Colonic mucosa (tissue), 4 donors: ENCODE measurements around the gene PTGER2. TPM values are rescaled to one million over a fixed set of nuclear protein-coding genes. Genes with fewer than 3 reads are reported as not detected.

Source experiments
- DNase-seq: peaks from one replicate; pipeline ENCODE4 v3.0.0-alpha.2; 2020
- H3K27ac ChIP-seq: fragments of 200-600 bp; one replicate; pipeline ENCODE4 v1.8.0; 2021
- H3K27me3 ChIP-seq: fragments of 200-600 bp; one replicate; pipeline ENCODE4 v1.8.0; 2021
- H3K36me3 ChIP-seq: fragments of 200-600 bp; one replicate; pipeline ENCODE4 v1.8.0; 2021
- H3K4me1 ChIP-seq: fragments of 200-600 bp; one replicate; pipeline ENCODE4 v1.8.0; 2021; ENCODE audit warnings: mild to moderate bottlenecking
- H3K4me3 ChIP-seq: fragments of 200-600 bp; one replicate; pipeline ENCODE4 v1.8.0; 2021
- H3K9ac ChIP-seq, 2 donors: one replicate each; pipeline ENCODE4 v1.7.0; 2013; ENCODE audit warnings: control low read depth in 2 of 2, low read depth in 2 of 2, low read length in 2 of 2
- H3K9me3 ChIP-seq: fragments of 200-600 bp; one replicate; pipeline ENCODE4 v1.8.0; 2021
- intact Hi-C: fragments of 100-400 bp; cut with DNase I; formaldehyde crosslinking; loops from one replicate; pipeline ENCODE4 v1.14.1; 2022
- total RNA-seq, 2 donors: library from RNA; stranded (reverse); fragmentation: NEBNext Ultra II Directional in 1 of 2; extraction: Animal tissue kit (Norgen Biotek cat#: 25700) in 1 of 2; gene quantifications; one replicate each; pipeline ENCODE4 v1.2.1, GENCODE V29; 2021
- TF ChIP-seq, protein P1 (sequence below): fragments of 200-600 bp; IDR thresholded peaks from one replicate; pipeline ENCODE4 v1.8.0; 2022; ENCODE audit warnings: antibody characterized with exemption, mild to moderate bottlenecking
- donor health status: healthy.
- donor health status: DM: no; HTN: no; CAD: no.
- donor health status: DM: no; HTN: no; CAD: no.

The PTGER2 gene
- total RNA-seq, 2 donors from 2014 or later = 4.3 to 6.6 TPM

DNA sequence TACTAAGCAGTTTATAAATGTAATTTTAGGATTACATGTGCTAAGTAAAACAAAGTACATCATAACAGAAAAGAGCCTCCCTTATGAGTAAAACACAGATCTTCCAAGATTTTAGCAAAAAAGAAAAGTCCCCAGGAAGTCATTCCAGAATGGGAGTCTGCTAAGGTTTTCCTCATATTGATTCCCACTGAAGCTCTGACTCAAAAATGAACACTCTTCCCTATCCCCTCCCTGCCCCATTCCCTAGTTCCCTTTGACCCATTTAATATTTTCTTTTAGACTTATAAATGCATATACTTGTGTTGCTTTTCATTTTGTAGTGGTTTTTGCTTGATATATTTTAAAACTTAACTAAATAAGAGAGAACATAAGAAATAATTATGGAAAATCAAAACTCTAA, 40.1 kb downstream of the PTGER2 start:
- no peaks in the 10 kb centered on the region for H3K36me3 ChIP-seq
- TF ChIP-seq, protein P1, sequence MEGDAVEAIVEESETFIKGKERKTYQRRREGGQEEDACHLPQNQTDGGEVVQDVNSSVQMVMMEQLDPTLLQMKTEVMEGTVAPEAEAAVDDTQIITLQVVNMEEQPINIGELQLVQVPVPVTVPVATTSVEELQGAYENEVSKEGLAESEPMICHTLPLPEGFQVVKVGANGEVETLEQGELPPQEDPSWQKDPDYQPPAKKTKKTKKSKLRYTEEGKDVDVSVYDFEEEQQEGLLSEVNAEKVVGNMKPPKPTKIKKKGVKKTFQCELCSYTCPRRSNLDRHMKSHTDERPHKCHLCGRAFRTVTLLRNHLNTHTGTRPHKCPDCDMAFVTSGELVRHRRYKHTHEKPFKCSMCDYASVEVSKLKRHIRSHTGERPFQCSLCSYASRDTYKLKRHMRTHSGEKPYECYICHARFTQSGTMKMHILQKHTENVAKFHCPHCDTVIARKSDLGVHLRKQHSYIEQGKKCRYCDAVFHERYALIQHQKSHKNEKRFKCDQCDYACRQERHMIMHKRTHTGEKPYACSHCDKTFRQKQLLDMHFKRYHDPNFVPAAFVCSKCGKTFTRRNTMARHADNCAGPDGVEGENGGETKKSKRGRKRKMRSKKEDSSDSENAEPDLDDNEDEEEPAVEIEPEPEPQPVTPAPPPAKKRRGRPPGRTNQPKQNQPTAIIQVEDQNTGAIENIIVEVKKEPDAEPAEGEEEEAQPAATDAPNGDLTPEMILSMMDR = no peak
- H3K27ac ChIP-seq = no peak overlapping the region
- no peaks in the 10 kb centered on the region for H3K27me3 ChIP-seq
- intact Hi-C loops = no loop called here
- H3K9me3 ChIP-seq = no peaks in the 10 kb centered on the region
- no peak for DNase-seq
- no peak overlapping the region for H3K4me3 ChIP-seq
- no peak overlapping the region for H3K9ac ChIP-seq
- H3K4me1 ChIP-seq = peaks cover 8% of the 10 kb centered on the region

DNA sequence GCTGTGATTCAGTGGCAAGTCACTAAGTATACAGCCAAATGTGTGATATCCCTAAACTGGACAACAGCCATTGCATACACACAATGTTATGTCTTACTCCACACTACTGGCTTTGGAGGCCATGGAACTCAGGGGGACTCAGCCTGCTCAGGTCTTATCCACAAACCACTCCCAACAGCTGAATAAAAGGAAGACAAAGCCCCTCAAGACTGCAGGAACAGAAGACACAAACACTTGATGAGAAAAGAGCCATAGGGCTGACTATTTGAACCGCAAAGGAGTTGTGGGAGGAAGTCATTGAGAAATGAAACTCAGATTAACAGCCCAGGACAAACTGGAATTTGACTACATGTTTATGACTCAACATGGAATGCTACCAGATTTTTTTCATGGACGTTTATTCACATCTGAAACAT, 40.9 kb downstream of the PTGER2 start:
- TF ChIP-seq, protein P1 = no peak
- Histone ChIP-seq H3K4me1 (peaks cover 8% of the 10 kb centered on the region), H3K9me3 (no peaks in the 10 kb centered on the region), H3K4me3 (no peak overlapping the region), H3K27me3 (no peaks in the 10 kb centered on the region), H3K36me3 (no peaks in the 10 kb centered on the region), H3K9ac (no peak overlapping the region), H3K27ac (peak overlapping the region; percentile 22)
- DNase-seq = no peak
- intact Hi-C loops = no loop called here

GRCh38 chr14:52355526-52355925, 41.4 kb downstream of the PTGER2 start:
- peaks cover 8% of the 10 kb centered on the region for H3K4me1 ChIP-seq
- no peaks in the 10 kb centered on the region for H3K27me3 ChIP-seq
- no peak for DNase-seq
- H3K9me3 ChIP-seq = no peaks in the 10 kb centered on the region
- H3K9ac ChIP-seq = no peak overlapping the region
- TF ChIP-seq, protein P1 = no peak
- H3K27ac ChIP-seq = peak overlapping the region; percentile 22
- intact Hi-C loops = no loop called here
- no peak overlapping the region for H3K4me3 ChIP-seq
- no peaks in the 10 kb centered on the region for H3K36me3 ChIP-seq

- Histone ChIP-seq H3K27ac (no peak overlapping the region), H3K36me3 (no peaks in the 10 kb centered on the region), H3K27me3 (no peaks in the 10 kb centered on the region), H3K4me1 (peaks cover 8% of the 10 kb centered on the region), H3K9ac (no peak overlapping the region), H3K4me3 (no peak overlapping the region), H3K9me3 (no peaks in the 10 kb centered on the region)
- DNase-seq = peak; percentile 80
- TF ChIP-seq, protein P1 = no peak
- intact Hi-C loops = no loop called here
Observed at GRCh38 chr14:52356025-52356424, 41.9 kb downstream of the PTGER2 start.

DNA sequence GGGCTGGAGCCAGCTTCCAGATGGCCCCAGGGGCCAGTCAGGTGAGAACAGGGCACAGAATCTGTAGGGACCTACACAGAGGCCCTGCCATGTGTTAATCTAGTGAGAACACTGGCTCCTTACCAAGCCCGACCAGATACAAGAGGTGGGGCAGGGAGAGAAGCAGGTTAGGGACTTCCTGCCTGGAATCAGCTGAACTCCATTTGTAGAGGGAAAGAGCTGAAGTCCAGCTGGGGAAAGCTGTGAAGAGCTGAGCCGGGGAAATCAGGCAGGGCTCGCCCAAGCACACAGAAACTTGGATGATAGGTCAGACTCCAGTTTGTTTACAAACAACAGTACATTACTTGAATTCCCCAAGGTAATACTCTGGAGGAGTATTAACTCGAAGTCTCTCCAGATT, 46.7 kb downstream of the PTGER2 start:
- no peak overlapping the region for H3K4me3 ChIP-seq
- peak; percentile 65 for DNase-seq
- peak overlapping the region; percentile 51 for H3K27ac ChIP-seq
- TF ChIP-seq, protein P1 = no peak
- intact Hi-C loops = no loop called here
- no peaks in the 10 kb centered on the region for H3K27me3 ChIP-seq
- H3K9ac ChIP-seq = no peak overlapping the region
- no peaks in the 10 kb centered on the region for H3K36me3 ChIP-seq
- H3K4me1 ChIP-seq = no peaks in the 10 kb centered on the region
- H3K9me3 ChIP-seq = no peaks in the 10 kb centered on the region
